ENCODE data around the gene TAS2R3.
"Not testable (repeated sequence)": the region's sequence is repeated elsewhere in the genome, so short reads cannot be mapped to it uniquely, and the experiment has no call there.

TAS2R3 gene

DNA sequence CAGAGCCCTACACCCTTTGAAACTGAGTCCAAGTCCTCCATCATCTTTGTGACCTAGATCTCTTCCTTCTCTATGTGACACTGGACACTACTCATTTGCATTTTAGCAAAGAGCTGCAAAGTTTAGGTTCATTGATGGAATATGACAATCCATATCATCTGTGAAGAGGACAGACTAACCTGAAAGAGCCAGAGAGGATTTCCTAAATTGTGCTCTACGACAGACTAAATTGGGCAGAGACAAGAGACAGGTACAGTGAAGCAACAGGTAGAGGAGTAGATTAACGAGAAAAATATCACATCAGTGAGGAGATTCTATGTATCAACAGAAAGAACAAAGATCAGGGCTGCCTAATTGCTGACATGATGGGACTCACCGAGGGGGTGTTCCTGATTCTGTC is at the start of gene TAS2R3:
Gene TAS2R3, plus strand, starts transcription at position 301 of the 400 bp plus-strand sequence. Its CDS starts 62 bp downstream, at position 363.
- DNase-seq = no peak

GRCh38 chr7:141714571-141714970 is 49.3 kb upstream of the TAS2R3 start:
- no peak for DNase-seq

DNA sequence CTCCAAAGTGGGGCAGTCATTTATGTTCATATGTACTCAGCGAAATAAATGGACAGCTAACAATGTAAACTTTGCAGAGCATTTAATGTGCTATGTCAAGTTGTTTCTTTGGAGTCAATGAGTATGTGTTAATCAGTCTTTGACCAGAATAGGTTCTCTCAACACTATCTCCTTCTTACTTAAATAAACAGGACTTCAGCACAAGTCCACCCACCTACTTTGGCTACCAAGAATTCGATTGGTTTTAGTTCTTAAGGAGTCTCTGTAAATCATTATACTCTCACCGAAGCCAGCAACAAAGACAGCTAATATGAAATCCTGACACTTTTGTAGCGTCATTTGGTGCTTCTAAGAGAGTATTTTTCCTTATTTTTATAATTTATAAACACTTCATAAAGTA is 48.9 kb upstream of the TAS2R3 start:
- DNase-seq = no peak

- DNase-seq = no peak
Observed at GRCh38 chr7:141715794-141716689, 47.9 kb upstream of the TAS2R3 start.

DNA sequence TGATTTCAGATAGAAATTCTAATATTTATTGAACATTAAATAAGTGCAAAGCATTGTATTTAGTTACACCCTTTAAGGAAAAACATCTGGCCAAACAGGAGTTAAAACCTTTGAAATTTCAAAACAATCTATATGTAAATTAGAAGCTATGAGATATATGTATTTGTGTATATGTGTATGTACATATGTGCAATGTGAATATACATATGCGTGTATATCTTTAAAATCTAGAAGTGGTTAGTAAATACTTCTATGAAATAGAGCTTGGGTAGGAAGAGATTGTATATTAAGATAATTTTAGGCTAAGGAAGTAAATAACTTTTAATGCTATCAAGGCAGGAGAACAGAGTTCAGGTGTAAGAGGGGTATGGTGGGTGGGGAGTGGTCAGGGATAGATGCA is 46.4 kb upstream of the TAS2R3 start:
- DNase-seq = no peak

DNA sequence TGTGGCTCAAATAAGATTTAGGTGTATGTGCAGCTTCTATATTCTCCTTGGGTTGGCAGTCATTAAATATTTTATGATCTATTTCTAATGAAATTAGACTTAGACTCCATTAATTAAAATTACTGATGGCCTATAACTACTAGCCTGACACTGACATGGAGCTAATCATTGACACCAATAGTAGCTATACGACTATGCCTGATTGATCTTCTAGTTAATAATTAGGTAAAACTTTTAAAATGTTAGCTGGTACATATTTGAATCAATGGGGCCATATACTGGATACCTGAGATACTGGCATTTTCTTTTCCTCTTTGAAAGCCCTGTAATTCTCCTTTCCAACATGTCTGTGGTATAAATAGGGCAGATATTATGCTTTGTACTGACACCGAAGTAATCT is 41.4 kb upstream of the TAS2R3 start:
- DNase-seq = no peak

DNA sequence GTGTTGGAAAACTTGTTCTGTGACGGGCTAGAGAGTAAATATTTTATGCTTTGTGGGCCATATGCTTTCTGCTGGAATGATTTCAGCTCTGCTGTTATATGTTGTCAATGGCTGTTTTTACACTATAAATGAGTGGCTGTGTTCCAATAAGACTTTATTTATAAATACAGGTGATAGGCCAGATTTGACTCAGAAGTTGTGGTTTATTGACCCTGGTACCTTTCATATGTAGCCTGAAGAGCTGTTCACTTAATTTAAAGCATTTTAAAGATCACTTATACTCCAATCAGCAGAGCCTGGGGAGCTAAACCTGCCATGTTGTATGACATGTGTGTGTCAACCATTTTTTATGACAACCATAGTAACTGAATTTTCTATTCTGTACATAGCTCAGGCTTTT is 34.9 kb upstream of the TAS2R3 start:
- no peak for DNase-seq

- no peak for DNase-seq
Observed at GRCh38 chr7:141731476-141732149, 32.3 kb upstream of the TAS2R3 start.

DNA sequence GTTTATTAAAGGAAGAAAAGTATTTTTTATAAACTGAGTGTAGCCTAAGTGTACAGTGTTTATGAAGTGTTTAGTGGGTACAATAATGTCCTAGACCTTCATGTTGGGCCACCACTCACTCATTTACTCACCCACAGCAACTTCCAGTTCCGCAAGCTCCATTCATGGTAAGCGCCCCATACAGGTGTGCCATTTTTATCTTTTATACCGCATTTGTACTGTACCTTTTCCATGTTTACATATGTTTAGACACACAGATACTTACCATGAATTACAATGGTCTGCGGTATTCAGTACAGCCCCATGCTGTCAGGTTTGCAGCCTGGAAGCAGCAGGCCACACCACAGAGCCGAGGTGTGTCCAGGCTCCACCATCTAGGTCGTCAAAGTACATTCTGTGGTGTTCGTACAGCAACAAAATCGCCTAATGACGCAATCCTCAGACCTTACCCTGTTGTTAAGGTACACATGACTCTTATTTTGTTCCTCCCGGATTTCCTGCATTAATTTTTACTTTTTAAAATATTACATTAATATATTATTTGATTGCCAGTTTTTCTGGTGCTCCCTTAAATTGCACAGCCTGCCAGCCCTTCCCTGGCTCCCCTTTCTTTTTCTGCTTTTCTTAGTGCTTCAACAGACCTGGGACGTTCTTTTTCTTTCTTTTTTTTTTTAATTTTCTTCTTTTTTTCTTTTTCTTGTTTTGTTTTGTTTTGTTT is 26.6 kb upstream of the TAS2R3 start:
- DNase-seq = no peak

- DNase-seq = peak; percentile 86
Observed at GRCh38 chr7:141737836-141738591, 25.9 kb upstream of the TAS2R3 start, which contains the start of gene SSBP1. Gene SSBP1 (plus strand): TSS chr7:141738358. CDS start chr7:141739167, 809 bp downstream.

GRCh38 chr7:141738592-141739013 is 25.3 kb upstream of the TAS2R3 start:
- no peak for DNase-seq

GRCh38 chr7:141739250-141739649 is 24.6 kb upstream of the TAS2R3 start:
- no peak for DNase-seq

DNA sequence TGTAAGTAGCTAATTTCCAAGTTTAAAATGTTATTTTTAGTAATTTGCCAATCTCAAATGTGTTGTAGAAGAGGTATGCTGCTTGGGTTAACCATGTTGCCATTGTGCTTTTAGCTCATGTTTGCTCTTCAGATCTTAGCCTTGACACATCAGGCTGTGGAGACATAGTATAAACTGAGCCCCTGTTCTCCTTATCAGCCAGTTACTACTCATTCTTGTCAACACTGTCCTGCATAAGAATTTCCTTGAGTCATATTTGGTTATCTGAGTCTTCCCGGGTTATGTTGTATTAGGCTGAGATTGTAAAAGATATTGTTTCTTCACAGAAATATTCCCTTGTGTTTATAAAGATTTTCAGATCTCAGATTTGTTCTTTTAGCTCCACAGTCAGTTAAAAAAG is 21.7 kb upstream of the TAS2R3 start:
- no peak for DNase-seq

DNA sequence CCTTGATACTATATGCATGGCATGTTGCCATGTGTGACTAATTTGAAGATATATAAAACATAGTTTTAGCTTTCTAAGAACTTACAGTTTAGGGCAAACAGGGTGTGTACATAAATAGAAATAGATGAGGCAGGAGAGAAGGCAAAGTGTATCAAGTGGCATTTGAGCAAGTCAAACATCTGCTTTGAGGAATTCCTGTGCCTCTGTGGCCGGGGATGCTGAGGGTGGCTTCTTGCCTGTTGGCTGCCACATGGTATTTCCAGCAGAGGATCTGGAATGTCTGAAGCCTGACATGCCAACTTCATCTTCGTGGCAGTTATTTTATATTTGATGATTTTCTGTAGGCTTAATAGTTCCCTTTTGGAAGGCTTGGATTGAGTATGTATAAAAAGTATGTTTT is 19.8 kb upstream of the TAS2R3 start:
- DNase-seq = no peak

GRCh38 chr7:141748396-141748795 is 15.5 kb upstream of the TAS2R3 start:
- DNase-seq = no peak

GRCh38 chr7:141751904-141752303 is 12.0 kb upstream of the TAS2R3 start:
- not testable (repeated sequence) for DNase-seq

GRCh38 chr7:141752634-141753033 is 11.3 kb upstream of the TAS2R3 start:
- DNase-seq = no peak

DNA sequence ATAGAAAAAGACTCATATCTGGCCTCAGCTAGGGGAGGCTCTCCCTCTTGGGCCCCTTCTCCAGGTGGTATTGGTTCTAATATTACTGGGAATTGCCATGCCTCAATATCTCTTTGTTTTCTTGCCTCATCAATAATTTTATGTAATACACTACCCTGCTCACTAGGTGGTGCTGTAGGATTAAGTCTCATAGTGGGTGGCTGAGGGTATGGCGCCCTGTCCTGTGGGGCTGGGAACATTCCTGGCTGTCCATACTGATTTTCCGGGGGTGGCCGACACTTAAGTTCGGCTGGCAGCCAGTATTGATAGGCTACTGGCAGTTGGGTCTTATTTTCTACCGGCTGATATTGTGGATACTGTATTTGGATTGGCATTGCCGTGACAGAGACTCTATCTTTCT is 9.0 kb upstream of the TAS2R3 start:
- no peak for DNase-seq

DNA sequence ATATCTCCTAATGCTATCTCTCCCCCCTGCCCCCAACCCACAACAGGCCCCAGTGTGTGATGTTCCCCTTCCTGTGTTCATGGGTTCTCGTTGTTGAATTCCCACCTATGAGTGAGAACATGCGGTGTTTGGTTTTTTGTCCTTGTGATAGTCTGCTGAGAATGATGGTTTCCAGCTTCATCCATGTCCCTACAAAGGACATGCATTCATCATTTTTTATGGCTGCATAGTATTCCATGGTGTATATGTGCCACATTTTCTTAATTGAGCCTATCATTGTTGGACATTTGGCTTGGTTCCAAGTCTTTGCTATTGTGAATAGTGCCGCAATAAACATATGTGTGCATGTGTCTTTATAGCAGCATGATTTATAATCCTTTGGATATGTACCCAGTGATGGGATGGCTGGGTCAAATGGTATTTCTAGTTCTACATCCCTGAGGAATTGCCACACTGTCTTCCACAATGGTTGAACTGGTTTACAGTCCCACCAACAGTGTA is 6.2 kb downstream of the TAS2R3 start:
- not testable (repeated sequence) for DNase-seq

GRCh38 chr7:141776374-141776773 is 12.5 kb downstream of the TAS2R3 start, which contains the start of gene TAS2R4:
Gene TAS2R4 (plus strand): TSS chr7:141776674. CDS start chr7:141778489, 1,815 bp downstream.
- no peak for DNase-seq

- DNase-seq = no peak
Observed at GRCh38 chr7:141785706-141786552, 22.0 kb downstream of the TAS2R3 start.

Data from SIG-M5 (cell line).